HG03378 (cell line): ENCODE data around the gene TMEM128.
"Not testable (repeated sequence)": the region's sequence is repeated elsewhere in the genome, so short reads cannot be mapped to it uniquely, and the experiment has no call there.

Source experiments
- ATAC-seq: cut with Tn5 transposase; IDR thresholded peaks from one replicate; pipeline ENCODE4 v1.9.1; 2021; ENCODE audit warnings: mild to moderate bottlenecking, moderate library complexity; ENCODE audit not compliant: unreplicated experiment

TMEM128 gene

DNA sequence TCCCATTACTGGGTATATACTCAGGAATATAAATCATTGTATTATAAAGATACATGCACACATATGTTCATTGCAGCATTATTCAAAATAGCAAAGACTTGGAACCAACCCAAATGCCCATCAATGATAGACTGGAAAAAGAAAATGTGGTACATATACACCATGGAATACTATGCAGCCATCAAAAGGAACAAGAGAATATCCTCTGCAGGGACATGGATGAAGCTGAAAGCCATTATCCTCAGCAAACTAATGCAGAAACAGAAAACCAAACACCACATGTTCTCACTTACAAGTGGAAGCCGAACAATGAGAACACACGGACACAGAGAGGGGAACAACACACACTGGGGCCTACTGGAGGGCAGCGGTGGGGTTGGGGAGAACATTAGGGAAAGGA, 9.7 kb upstream of the TMEM128 start:
- not testable (repeated sequence) for ATAC-seq

DNA sequence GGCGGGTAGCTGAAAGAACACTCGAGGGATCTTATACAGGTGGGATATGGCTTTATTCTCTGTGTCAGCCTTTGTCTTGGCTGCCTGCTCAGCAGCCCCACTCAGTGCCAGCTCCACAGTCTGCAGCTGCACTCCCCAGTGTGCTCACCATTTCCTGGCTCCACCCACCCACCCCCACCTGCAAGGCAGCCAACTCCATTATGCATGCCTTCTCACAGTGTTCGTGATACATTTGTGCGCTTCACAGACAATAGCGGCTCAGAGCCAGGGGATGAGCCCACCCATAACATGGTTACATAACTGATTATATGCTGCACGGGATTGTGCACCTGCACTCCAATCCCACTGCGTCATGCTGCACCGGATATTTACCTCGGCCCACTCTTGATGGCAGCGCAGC, 8.8 kb upstream of the TMEM128 start:
- no peak for ATAC-seq

DNA sequence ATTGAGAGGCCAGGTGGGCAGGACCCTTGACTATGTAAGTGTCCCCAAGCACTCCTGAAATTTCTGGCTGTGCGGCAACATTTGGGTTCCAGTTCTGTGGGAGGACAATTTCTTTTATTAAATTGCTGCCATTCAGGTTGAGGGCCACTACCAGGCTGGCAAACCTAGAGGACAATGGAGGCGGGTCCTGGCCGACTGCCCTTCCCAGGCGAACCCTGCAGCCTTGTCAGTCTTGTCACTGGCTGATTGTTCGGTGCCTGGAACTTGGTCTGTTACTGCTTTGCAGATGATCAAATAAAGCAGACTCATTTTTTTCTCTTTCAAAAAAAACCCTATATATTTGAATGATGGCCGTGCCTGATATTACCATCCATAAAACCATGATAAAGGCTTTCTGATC, 6.6 kb upstream of the TMEM128 start:
- no peak for ATAC-seq

- ATAC-seq = no peak
Observed at GRCh38 chr4:4254199-4254598, 6.2 kb upstream of the TMEM128 start.

- ATAC-seq = no peak
Observed at GRCh38 chr4:4249866-4250265, 1.8 kb upstream of the TMEM128 start.

GRCh38 chr4:4249342-4249741, 1.3 kb upstream of the TMEM128 start:
- not testable (repeated sequence) for ATAC-seq

GRCh38 chr4:4248885-4249203, 821 bp upstream of the TMEM128 start:
- no peak for ATAC-seq

DNA sequence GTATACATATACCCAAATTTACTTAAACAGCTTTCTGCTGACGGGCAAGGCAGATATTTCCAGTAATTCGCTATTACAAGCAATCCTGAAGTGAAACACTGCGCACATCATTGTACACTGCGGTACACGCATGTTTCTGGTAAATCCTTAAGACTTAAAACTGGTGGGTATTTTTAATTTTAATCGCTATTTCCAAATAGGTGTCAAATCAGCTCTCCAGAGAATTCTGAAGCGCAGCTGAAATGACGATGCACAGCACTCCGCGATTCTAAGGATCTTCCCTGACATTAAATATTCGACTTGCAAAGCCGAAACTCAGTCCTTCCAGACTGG, 361 bp downstream of the TMEM128 start:
- peak; percentile 36 for ATAC-seq

DNA sequence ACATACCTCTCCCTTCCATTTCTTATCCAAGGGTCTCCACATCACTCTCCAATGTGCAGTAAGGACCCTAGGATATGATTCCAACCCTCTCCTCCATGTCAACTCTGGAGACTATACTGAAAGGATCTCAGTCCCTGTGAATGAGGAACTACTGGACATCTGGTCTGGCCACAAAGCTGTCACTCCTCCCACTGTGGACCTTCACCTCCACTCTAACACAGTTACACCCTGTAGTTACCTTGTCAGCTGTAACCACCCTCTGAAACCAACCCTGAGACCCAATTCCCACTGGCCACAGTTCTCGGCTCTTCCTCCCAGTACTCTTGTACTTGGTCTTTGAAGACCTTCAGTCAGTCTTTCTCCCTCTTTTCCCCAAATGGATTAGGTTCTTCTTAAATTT, 2.9 kb downstream of the TMEM128 start:
- no peak for ATAC-seq

DNA sequence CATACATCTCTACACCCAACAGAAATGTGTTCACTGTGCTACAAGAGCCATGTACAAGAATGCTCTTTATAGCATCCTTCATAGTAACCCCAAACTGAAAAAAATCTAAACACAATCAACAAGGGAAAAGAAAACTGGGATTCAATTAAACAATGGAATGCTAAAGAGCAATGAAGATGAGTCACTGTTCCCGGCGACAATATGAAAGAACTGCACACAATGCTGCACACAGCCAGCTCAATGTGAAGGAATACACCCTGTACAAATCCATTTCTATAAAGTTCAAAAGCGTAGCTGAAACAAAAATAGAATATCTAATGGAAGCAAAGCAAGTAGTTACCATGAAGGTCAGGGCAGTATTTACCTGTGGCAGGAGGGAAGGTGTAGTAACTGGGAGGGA, 8.5 kb downstream of the TMEM128 start:
- not testable (repeated sequence) for ATAC-seq

DNA sequence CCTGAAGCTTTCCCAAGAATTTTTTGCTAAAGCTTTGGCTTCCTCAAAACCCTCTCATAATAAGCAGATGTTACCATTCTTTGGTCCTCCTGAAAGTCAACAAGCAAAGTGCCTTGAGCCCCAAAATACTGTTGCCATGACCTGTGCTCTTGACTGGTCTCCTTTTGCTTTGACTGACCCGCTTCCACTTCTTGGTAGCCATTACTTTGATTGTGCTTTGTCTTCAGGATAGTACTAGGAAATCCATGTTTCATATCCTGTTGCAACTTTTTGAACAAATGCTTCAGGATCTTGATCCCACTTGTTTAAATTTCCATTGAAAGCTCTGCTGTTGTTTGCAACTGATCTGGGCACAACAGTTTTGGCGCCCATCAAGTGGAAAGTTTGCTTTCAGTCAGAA, 14.4 kb downstream of the TMEM128 start:
- ATAC-seq = no peak

GRCh38 chr4:4228356-4228668, 19.7 kb downstream of the TMEM128 start:
- ATAC-seq = no peak

- no peak for ATAC-seq
Observed at GRCh38 chr4:4227510-4228355, 20.3 kb downstream of the TMEM128 start.

DNA sequence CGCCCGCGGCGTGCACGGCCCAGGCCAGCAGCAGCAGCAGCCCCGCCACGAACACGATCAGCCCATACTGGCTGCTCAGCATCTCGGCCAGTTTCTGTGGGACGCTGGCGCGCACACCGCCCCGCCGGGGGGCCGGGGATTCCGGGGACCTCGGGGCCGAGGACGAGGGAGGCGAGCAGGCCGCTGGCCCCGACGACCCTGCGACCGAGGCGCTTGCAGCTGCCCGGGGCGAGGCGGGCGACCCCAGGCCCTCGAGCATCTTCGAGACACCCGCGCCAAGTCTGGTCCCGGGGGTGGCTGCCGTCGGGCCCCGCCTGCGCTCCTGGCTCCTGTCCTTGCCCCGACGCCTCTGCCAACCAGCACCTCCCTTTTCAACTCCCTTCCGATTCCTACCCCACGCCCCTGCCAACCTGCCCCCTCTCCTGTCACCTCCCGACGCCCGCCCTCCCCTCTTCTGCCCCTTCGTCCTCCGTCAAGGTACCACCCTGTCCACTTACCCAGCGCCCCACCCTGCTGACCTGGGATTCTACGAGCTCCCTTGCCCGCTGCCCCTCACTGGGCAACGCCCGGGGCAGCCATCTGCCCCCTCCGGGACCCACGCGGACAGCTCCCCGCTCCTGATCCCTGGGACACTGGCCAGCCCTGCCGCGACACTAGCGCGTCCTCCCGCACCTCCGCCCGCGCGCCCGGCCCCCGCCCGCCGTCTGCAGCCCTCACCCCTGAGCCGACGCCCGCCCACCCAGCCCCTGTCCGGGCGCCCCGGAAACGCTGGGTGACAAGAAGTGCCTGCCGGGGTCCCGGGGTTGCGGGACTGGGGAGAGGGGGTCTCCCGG, 21.2 kb downstream of the TMEM128 start, which contains the start of gene OTOP1:
Gene OTOP1, minus strand, starts transcription at position 324 of the 833 bp plus-strand sequence. Its CDS starts 65 bp downstream, at position 259.
- no peak for ATAC-seq

- ATAC-seq = no peak
Observed at GRCh38 chr4:4225915-4226605, 22.0 kb downstream of the TMEM128 start.

- ATAC-seq = no peak
Observed at GRCh38 chr4:4217113-4217512, 30.9 kb downstream of the TMEM128 start.

- no peak for ATAC-seq
Observed at GRCh38 chr4:4216648-4217047, 31.4 kb downstream of the TMEM128 start.

GRCh38 chr4:4213674-4214073, 34.3 kb downstream of the TMEM128 start:
- ATAC-seq = not testable (repeated sequence)

- no peak for ATAC-seq
Observed at GRCh38 chr4:4206204-4206603, 41.8 kb downstream of the TMEM128 start.

DNA sequence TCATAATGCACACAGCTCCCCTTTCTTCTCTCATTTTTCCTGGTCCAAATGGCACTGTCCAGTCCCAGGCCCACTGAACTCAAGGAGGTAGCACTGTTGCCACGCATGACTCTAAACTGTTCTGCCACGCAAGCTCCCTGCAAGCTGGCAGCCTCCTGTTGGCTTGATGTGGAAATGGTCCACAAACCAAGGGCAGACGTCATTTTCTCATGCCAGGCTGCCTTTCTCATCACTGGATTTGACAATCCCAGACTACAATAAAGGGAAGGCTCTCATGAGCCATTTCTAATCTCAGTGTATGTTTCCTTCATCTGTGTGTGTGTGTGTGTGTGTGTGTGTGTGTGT, 43.6 kb downstream of the TMEM128 start:
- no peak for ATAC-seq

DNA sequence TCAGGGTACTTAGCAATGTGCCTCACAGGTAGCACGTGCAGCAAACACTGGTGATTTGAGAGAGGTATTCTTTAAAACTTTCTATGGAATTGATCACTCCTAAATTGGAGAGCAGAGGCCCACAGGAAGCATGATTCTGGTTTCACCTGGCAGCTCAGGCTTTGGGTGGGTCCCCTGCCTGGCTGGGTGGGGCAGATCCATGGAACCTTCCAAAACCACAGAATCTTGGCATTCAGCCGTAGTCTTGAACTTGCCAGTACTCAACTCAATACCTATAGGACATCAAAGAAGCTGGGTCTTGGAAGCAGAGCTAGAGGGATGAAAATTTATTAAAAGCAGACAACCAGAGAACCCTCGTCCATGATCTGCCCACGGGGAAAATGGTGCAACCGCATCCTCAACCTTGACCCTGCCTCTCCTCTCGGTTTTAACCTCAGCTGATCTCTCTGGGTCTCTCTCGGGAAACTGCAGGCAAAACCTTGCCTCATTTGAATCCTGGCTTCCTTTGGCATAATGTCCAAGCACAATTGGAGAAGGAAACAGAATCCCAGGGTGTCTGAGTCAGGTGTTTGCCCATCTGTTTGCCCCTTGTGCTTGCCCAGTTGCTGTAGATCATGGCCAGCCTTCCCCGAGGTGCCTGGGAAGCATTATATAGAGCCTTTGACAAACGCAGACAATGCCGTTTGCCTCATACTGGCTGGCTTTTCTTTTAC, 44.2 kb downstream of the TMEM128 start:
- no peak for ATAC-seq
